GM10266 (cell line): ENCODE measurements around the gene TSPAN14.

Experiments used
- DNase-seq: peaks from one replicate; pipeline ENCODE4 v3.0.0; 2012; ENCODE audit errors: extremely low spot score
- CTCF ChIP-seq: IDR thresholded peaks from 2 replicates; pipeline ENCODE4 v1.5.1; 2012; ENCODE audit warnings: mild to moderate bottlenecking, low read depth; ENCODE audit not compliant: control insufficient read depth, insufficient read depth; ENCODE audit errors: missing control alignments

TSPAN14 gene

GRCh38 chr10:80462299-80462980 lies 8.3 kb downstream of the TSPAN14 start:
- no peak for DNase-seq
- TF ChIP-seq CTCF: no peak

GRCh38 chr10:80462981-80463741 lies 9.1 kb downstream of the TSPAN14 start:
- no peak for TF ChIP-seq CTCF
- DNase-seq: no peak

- no peak for DNase-seq
- TF ChIP-seq CTCF: no peak
Observed at GRCh38 chr10:80463868-80464267, 9.8 kb downstream of the TSPAN14 start.

GRCh38 chr10:80464557-80465450 lies 10.7 kb downstream of the TSPAN14 start:
- no peak for DNase-seq

GRCh38 chr10:80465451-80465835 lies 11.3 kb downstream of the TSPAN14 start:
- no peak for TF ChIP-seq CTCF
- DNase-seq: no peak

More at GRCh38 chr10:80464557-80465450, 10.7 kb downstream of the TSPAN14 start:
- no peak for TF ChIP-seq CTCF

- no peak for TF ChIP-seq CTCF
- DNase-seq: no peak
Observed at GRCh38 chr10:80465839-80466590, 11.9 kb downstream of the TSPAN14 start.
